Panc1 (cell line): ENCODE data around the gene IGFBP7. TPM values are rescaled to one million over a fixed set of nuclear protein-coding genes. Genes with fewer than 3 reads are reported as not detected.

Experiments
- ATAC-seq: fragments of 200-7000 bp; cut with Tn5 transposase; 2 replicates; pipeline ENCODE4 v1.9.1; 2020; ENCODE audit warnings: mild to moderate bottlenecking, moderate library complexity
- BruUV-seq: library from RNA; stranded (reverse); fragments of 400-500 nt; replicated peaks from 2 replicates; lab custom pipeline; 2021; lab: Mats Ljungman, UMichigan
- CTCF ChIA-PET: fragments of 300-600 bp; sonication (Branson Sonifier 250); formaldehyde crosslinking; loops from one replicate; lab custom pipeline; 2022; ENCODE audit warnings: antibody characterized with exemption; lab: Charles Lee
- POLR2A ChIA-PET: fragments of 300-600 bp; sonication (Branson Sonifier 250); formaldehyde crosslinking; loops from one replicate; lab custom pipeline; 2022; ENCODE audit warnings: antibody characterized with exemption; lab: Charles Lee
- DNase-seq: peaks from one replicate; pipeline ENCODE4 v3.0.0-alpha.2; 2010; ENCODE audit warnings: low read depth, low spot score
- H3K27ac ChIP-seq: 2 replicates; pipeline ENCODE4 v1.5.1; 2011; ENCODE audit warnings: mild to moderate bottlenecking, low read length, inconsistent platforms
- H3K27me3 ChIP-seq: fragments of 200-500 bp; sonication (Bioruptor generic); 2 replicates; pipeline ENCODE4 v1.6.0; 2014; ENCODE audit warnings: low read length, inconsistent platforms; ENCODE audit not compliant: control insufficient read depth, insufficient read depth
- H3K36me3 ChIP-seq: fragments of 200-500 bp; sonication (Bioruptor generic); 2 replicates; pipeline ENCODE4 v1.5.1; 2014; ENCODE audit warnings: inconsistent platforms, mild to moderate bottlenecking, low read length, moderate library complexity; ENCODE audit not compliant: control insufficient read depth, insufficient read depth
- H3K4me1 ChIP-seq: 2 replicates; pipeline ENCODE4 v1.5.1; 2011; ENCODE audit warnings: inconsistent platforms, mild to moderate bottlenecking, low read length, moderate library complexity; ENCODE audit not compliant: control insufficient read depth, insufficient read depth
- H3K4me3 ChIP-seq, 2 experiments: 2 replicates each; pipeline ENCODE4 v1.5.1; 2011 to 2012; ENCODE audit warnings: low read depth in 2 of 2, low read length in 2 of 2, mild to moderate bottlenecking in 2 of 2, inconsistent platforms in 1 of 2, moderate library complexity in 1 of 2
- H3K9me3 ChIP-seq: fragments of 200-500 bp; sonication (Bioruptor generic); 2 replicates; pipeline ENCODE4 v1.5.1; 2014; ENCODE audit warnings: low read depth, mild to moderate bottlenecking, inconsistent platforms, low read length, moderate library complexity; ENCODE audit not compliant: control insufficient read depth, insufficient read depth
- CTCF ChIP-seq: fragments of 450-650 bp; IDR thresholded peaks from 2 replicates; pipeline ENCODE4 v1.5.1; 2017; ENCODE audit warnings: mild to moderate bottlenecking
- POLR2AphosphoS5 ChIP-seq: IDR thresholded peaks from 2 replicates; pipeline ENCODE4 v1.6.1; 2012; ENCODE audit warnings: mild to moderate bottlenecking, low read depth, low read length, moderate library complexity
- REST ChIP-seq, 2 experiments: IDR thresholded peaks; 2 replicates each; pipeline ENCODE4 v1.6.1; 2011 to 2012; ENCODE audit warnings: low read depth in 2 of 2, control low read depth in 1 of 2, low read length in 1 of 2, mild to moderate bottlenecking in 1 of 2, moderate library complexity in 1 of 2; ENCODE audit not compliant: insufficient read depth in 1 of 2
- SIN3A ChIP-seq: IDR thresholded peaks from 2 replicates; pipeline ENCODE4 v1.6.1; 2012; ENCODE audit warnings: low read depth, mild to moderate bottlenecking, low read length, moderate library complexity, borderline replicate concordance; ENCODE audit not compliant: insufficient read depth
- TCF7L2 ChIP-seq: IDR thresholded peaks from 2 replicates; pipeline ENCODE4 v1.6.1; 2011; ENCODE audit warnings: mild to moderate bottlenecking, low read depth, low read length, inconsistent platforms
- in situ Hi-C: cut with HindIII; loops from 2 replicates; pipeline ENCODE4 v1.10.0; 2016; ENCODE audit warnings: low sequenced_read_pairs, low pct_unique_long_range_greater_than_20kb
- intact Hi-C: fragments of 100-400 bp; cut with micrococcal nuclease; formaldehyde crosslinking; loops from one replicate; pipeline ENCODE4 v1.10.0; 2022; ENCODE audit not compliant: unreplicated experiment
- total RNA-seq: library from RNA; stranded (reverse); gene quantifications from one replicate; pipeline ENCODE4 v1.2.1, GENCODE V29; 2021; ENCODE audit not compliant: unreplicated experiment

Gene IGFBP7
- total RNA-seq, 1 experiment from 2014 or later, result 9.5 TPM

GRCh38 chr4:57154926-57155325 lies 44.7 kb upstream of the IGFBP7 start:
- Histone ChIP-seq H3K4me3 (no peak overlapping the region), H3K27me3 (no peaks in the 10 kb centered on the region; the same call in 1 of the 2 replicates), H3K27ac (no peak overlapping the region), H3K9me3 (no peaks in the 10 kb centered on the region), H3K36me3 (no peaks in the 10 kb centered on the region), H3K4me1 (no peaks in the 10 kb centered on the region)
- intact Hi-C loops, result no loop called here
- ATAC-seq (no peak), DNase-seq (no peak)
- POLR2A ChIA-PET, result no interaction called here
- in situ Hi-C loops, result no loop called here
- CTCF ChIA-PET, result no interaction called here
- BruUV-seq, result no TSS peak
- TF ChIP-seq POLR2AphosphoS5 (no peak), SIN3A (no peak), CTCF (no peak), REST (IDR thresholded peaks at IDR 0.05; ENCODE audit: insufficient read depth in 1 of 2, low read depth in 2 of 2, low read length in 1 of 2) (no peak), TCF7L2 (no peak)

- intact Hi-C loops (no loop called here), in situ Hi-C loops (no loop called here)
- Histone ChIP-seq H3K4me3 (no peak overlapping the region), H3K27ac (no peak overlapping the region), H3K27me3 (no peaks in the 10 kb centered on the region; the same call in 1 of the 2 replicates), H3K36me3 (no peaks in the 10 kb centered on the region), H3K9me3 (no peaks in the 10 kb centered on the region), H3K4me1 (no peaks in the 10 kb centered on the region)
- ChIA-PET CTCF (no interaction called here), POLR2A (no interaction called here)
- TF ChIP-seq SIN3A (no peak), REST (IDR thresholded peaks at IDR 0.05; ENCODE audit: insufficient read depth in 1 of 2, low read depth in 2 of 2, low read length in 1 of 2) (no peak), POLR2AphosphoS5 (no peak), CTCF (no peak), TCF7L2 (no peak)
- no TSS peak for BruUV-seq
- ATAC-seq (no peak), DNase-seq (no peak)
These were observed 44.0 kb upstream of the IGFBP7 start for GRCh38 chr4:57154191-57154590.
